Measurements from ENCODE around the gene PP2D1.

Gene PP2D1, protein sequence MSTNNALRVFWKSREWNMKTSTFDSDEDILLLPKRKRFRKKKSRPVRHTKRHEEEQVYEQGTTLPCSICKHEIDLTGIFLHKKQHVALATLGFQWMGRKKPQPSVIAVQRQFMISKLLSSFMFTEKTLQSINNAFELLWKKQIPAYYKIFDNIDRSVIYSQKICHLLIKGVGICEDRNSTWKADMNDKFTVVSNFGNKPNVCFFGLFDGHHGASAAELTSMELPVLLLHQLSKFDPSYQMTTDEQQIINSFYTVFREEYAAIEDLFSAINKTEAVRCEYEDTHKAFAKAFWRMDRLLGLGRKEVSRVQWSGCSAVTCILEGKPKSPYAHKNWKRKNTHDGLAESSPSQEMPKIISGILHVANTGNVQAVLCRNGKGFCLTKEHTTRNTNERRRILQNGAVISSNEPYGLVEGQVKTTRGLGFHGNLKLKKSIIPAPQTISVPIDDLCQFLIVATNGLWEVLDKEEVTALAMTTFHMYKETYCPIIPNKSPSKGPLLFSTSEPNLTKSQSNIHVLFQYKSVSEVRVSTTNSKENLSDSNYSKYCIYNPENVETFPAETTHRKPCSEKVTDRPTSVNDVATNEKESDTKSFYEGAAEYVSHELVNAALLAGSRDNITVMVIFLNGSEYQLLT

GRCh38 chr3:20012164-20012563 lies at the start of gene PP2D1:
Gene PP2D1 (minus strand): TSS chr3:20012264. CDS start chr3:20012072, 192 bp downstream.
- no peak for DNase-seq (ENCODE audit: low read depth)
- H3K9ac ChIP-seq (ENCODE audit: low read length): no peak within 1 kb of the TSS
- H3K4me1 ChIP-seq (ENCODE audit: control insufficient read depth, insufficient read depth, low read length): no peaks in the 10 kb centered on the region
- H3K36me3 ChIP-seq (ENCODE audit: control insufficient read depth, insufficient read depth, low read length, severe bottlenecking): no peaks in the 10 kb centered on the region
- no peaks in the 10 kb centered on the region for H3K9me3 ChIP-seq (ENCODE audit: control insufficient read depth, low read length)
- no peaks in the 10 kb centered on the region for H3K27me3 ChIP-seq (replicated peaks; ENCODE audit: control insufficient read depth, insufficient read depth, low read length)
- no peak within 1 kb of the TSS for H3K4me3 ChIP-seq (ENCODE audit: low read length)

GRCh38 chr3:20060974-20061685 lies 49.1 kb upstream of the PP2D1 start:
- Histone ChIP-seq H3K9me3 (ENCODE audit: control insufficient read depth, low read length) (no peaks in the 10 kb centered on the region), H3K27me3 (replicated peaks; ENCODE audit: control insufficient read depth, insufficient read depth, low read length) (no peaks in the 10 kb centered on the region), H3K36me3 (ENCODE audit: control insufficient read depth, insufficient read depth, low read length, severe bottlenecking) (no peaks in the 10 kb centered on the region), H3K4me3 (ENCODE audit: low read length) (peak overlapping the region; percentile 70), H3K9ac (ENCODE audit: low read length) (peak overlapping the region; percentile 2), H3K4me1 (ENCODE audit: control insufficient read depth, insufficient read depth, low read length) (peaks cover 28% of the 10 kb centered on the region)
- peak; percentile 80 for DNase-seq (ENCODE audit: low read depth)

DNA sequence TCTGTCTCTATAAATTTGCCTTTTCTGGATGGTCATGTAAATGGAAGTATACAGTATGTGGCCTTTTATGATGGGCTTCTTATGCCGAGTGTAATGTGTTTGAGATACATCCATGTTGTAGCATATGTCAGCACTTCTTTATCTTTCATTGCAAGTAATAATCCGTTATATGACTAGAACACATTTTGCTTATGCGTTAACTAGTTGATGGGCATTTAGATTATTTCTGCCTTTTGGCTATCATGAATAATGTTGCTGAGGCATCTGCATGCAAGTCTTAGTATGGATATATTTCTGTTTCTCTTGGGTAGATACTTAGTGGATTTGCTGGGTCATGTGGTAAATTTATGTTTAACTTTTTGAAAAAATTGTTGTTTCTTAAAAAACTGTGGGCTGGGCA lies 47.9 kb upstream of the PP2D1 start:
- no peak for DNase-seq (ENCODE audit: low read depth)
- H3K9ac ChIP-seq (ENCODE audit: low read length): no peak overlapping the region
- no peak overlapping the region for H3K4me3 ChIP-seq (ENCODE audit: low read length)
- H3K9me3 ChIP-seq (ENCODE audit: control insufficient read depth, low read length): no peaks in the 10 kb centered on the region
- no peaks in the 10 kb centered on the region for H3K27me3 ChIP-seq (replicated peaks; ENCODE audit: control insufficient read depth, insufficient read depth, low read length)
- no peaks in the 10 kb centered on the region for H3K36me3 ChIP-seq (ENCODE audit: control insufficient read depth, insufficient read depth, low read length, severe bottlenecking)
- peaks cover 35% of the 10 kb centered on the region for H3K4me1 ChIP-seq (ENCODE audit: control insufficient read depth, insufficient read depth, low read length)

DNA sequence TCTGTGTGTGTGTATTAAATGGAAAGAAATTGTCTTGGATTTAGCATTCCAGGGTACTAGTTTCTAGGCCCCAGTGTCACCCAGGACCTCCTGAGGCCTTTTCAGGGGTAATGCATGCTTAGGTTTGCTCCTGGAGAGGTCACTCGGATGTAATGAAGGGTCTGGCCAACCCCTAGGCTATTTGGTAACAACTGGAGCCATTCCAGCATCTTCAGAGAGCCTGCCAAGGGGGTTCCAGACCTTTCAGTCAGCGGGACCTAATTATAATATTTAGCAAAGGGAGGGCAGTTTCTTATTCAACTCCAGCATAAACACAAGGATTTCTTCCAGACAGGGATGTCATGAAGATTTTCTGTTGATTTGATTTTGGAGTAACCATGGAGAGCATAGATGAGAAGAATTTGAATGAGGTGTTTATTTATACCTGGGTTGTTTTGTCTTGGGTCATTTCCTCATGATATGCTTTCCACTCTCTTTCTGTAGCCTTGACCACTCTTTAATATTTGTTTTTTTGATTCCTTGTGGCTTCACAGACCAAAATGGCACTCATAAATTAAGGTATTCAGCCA lies 45.6 kb upstream of the PP2D1 start:
- Histone ChIP-seq H3K36me3 (ENCODE audit: control insufficient read depth, insufficient read depth, low read length, severe bottlenecking) (no peaks in the 10 kb centered on the region), H3K4me3 (ENCODE audit: low read length) (no peak overlapping the region), H3K4me1 (ENCODE audit: control insufficient read depth, insufficient read depth, low read length) (peaks cover 43% of the 10 kb centered on the region), H3K9me3 (ENCODE audit: control insufficient read depth, low read length) (no peaks in the 10 kb centered on the region), H3K9ac (ENCODE audit: low read length) (no peak overlapping the region), H3K27me3 (replicated peaks; ENCODE audit: control insufficient read depth, insufficient read depth, low read length) (no peaks in the 10 kb centered on the region)
- DNase-seq (ENCODE audit: low read depth): no peak

- Histone ChIP-seq H3K36me3 (ENCODE audit: control insufficient read depth, insufficient read depth, low read length, severe bottlenecking) (no peaks in the 10 kb centered on the region), H3K9me3 (ENCODE audit: control insufficient read depth, low read length) (no peaks in the 10 kb centered on the region), H3K27me3 (replicated peaks; ENCODE audit: control insufficient read depth, insufficient read depth, low read length) (no peaks in the 10 kb centered on the region), H3K4me3 (ENCODE audit: low read length) (no peak overlapping the region), H3K9ac (ENCODE audit: low read length) (no peak overlapping the region), H3K4me1 (ENCODE audit: control insufficient read depth, insufficient read depth, low read length) (peaks cover 43% of the 10 kb centered on the region)
- DNase-seq (ENCODE audit: low read depth): peak; percentile 60
Observed at GRCh38 chr3:20056725-20057611, 44.9 kb upstream of the PP2D1 start.

DNA sequence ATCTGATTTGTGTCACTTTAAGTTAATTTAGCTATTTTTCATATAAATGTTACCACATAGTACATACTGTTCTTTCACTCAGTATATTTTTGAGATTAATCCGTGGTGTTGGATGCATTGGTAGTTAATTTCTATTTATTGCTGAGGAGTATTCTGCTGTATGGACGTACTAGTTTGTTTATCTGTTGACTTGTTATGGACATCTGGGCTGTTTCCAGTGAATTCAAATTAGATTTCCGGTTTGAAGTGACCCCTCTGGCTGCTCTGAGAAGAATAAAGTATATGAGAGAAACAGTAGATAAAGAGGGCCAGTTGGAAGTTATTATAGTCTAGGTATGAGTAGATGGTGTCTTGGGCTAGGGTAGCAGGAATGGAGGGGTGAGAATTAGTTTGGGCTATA lies 43.8 kb upstream of the PP2D1 start:
- no peaks in the 10 kb centered on the region for H3K27me3 ChIP-seq (replicated peaks; ENCODE audit: control insufficient read depth, insufficient read depth, low read length)
- no peaks in the 10 kb centered on the region for H3K36me3 ChIP-seq (ENCODE audit: control insufficient read depth, insufficient read depth, low read length, severe bottlenecking)
- no peak for DNase-seq (ENCODE audit: low read depth)
- H3K9ac ChIP-seq (ENCODE audit: low read length): no peak overlapping the region
- no peaks in the 10 kb centered on the region for H3K9me3 ChIP-seq (ENCODE audit: control insufficient read depth, low read length)
- peaks cover 36% of the 10 kb centered on the region for H3K4me1 ChIP-seq (ENCODE audit: control insufficient read depth, insufficient read depth, low read length)
- H3K4me3 ChIP-seq (ENCODE audit: low read length): no peak overlapping the region

DNA sequence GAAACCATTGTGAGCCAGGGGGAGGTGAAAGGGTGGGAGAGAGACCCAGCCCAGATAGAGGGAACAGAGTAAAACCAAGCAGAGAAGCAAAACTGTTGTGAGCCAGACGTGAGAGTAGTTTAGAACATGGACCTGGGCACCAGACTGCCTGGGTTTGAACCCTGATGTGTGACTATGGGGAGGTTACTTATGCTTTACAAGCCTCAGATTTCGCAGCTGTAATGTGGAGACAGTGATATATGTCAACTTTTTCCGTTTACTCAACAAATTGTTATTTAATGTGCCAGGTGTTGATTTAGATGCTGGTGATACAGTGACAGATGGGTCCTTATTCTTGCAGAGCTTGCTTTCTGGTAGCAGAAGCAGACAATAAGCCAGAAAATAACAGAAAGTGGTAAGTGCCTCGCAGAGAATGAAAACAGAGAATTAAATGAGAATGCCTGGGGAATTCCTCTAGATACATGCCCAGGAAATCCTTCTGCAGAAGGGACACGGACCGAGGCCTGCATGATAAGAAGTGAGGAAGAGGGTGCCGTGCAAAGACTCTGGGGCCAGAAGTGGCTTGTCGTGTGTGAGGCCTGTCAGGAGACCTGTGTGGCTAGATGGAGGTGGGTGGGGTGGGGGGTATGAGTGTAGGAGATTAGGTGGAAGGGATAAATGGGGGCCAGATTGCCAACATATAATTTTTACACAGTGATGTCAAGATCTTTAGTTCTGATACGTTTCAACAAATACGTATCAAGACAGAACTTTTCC lies 43.1 kb upstream of the PP2D1 start:
- no peak overlapping the region for H3K4me3 ChIP-seq (ENCODE audit: low read length)
- H3K9ac ChIP-seq (ENCODE audit: low read length): no peak overlapping the region
- H3K9me3 ChIP-seq (ENCODE audit: control insufficient read depth, low read length): no peaks in the 10 kb centered on the region
- peaks cover 31% of the 10 kb centered on the region for H3K4me1 ChIP-seq (ENCODE audit: control insufficient read depth, insufficient read depth, low read length)
- no peaks in the 10 kb centered on the region for H3K27me3 ChIP-seq (replicated peaks; ENCODE audit: control insufficient read depth, insufficient read depth, low read length)
- H3K36me3 ChIP-seq (ENCODE audit: control insufficient read depth, insufficient read depth, low read length, severe bottlenecking): no peaks in the 10 kb centered on the region
- DNase-seq (ENCODE audit: low read depth): no peak

GRCh38 chr3:20054549-20054987 lies 42.5 kb upstream of the PP2D1 start:
- Histone ChIP-seq H3K4me3 (ENCODE audit: low read length) (no peak overlapping the region), H3K36me3 (ENCODE audit: control insufficient read depth, insufficient read depth, low read length, severe bottlenecking) (no peaks in the 10 kb centered on the region), H3K9ac (ENCODE audit: low read length) (no peak overlapping the region), H3K4me1 (ENCODE audit: control insufficient read depth, insufficient read depth, low read length) (peaks cover 31% of the 10 kb centered on the region), H3K27me3 (replicated peaks; ENCODE audit: control insufficient read depth, insufficient read depth, low read length) (no peaks in the 10 kb centered on the region), H3K9me3 (ENCODE audit: control insufficient read depth, low read length) (no peaks in the 10 kb centered on the region)
- peak; percentile 89 for DNase-seq (ENCODE audit: low read depth)

GRCh38 chr3:20052851-20053250 lies 40.8 kb upstream of the PP2D1 start:
- DNase-seq (ENCODE audit: low read depth): no peak
- no peaks in the 10 kb centered on the region for H3K36me3 ChIP-seq (ENCODE audit: control insufficient read depth, insufficient read depth, low read length, severe bottlenecking)
- no peaks in the 10 kb centered on the region for H3K27me3 ChIP-seq (replicated peaks; ENCODE audit: control insufficient read depth, insufficient read depth, low read length)

More at GRCh38 chr3:20052851-20053250, 40.8 kb upstream of the PP2D1 start:
- Histone ChIP-seq H3K4me1 (ENCODE audit: control insufficient read depth, insufficient read depth, low read length) (peaks cover 38% of the 10 kb centered on the region), H3K4me3 (ENCODE audit: low read length) (no peak overlapping the region), H3K9me3 (ENCODE audit: control insufficient read depth, low read length) (no peaks in the 10 kb centered on the region), H3K9ac (ENCODE audit: low read length) (no peak overlapping the region)
